Mesothelial cell of epicardium (in vitro differentiated cells): ENCODE results near the gene AKT1. TPM values are rescaled to one million over a fixed set of nuclear protein-coding genes. Genes with fewer than 3 reads are reported as not detected.

Experiments
- DNase-seq, 2 experiments: peaks; one replicate each; pipeline ENCODE4 v3.0.0; 2021; ENCODE audit warnings: low spot score in 2 of 2; ENCODE audit not compliant: unreplicated experiment in 2 of 2
- H3K27ac Mint-ChIP-seq: 2 replicates; pipeline ENCODE4 v1.8.0; 2021; ENCODE audit warnings: mixed read lengths
- H3K27me3 Mint-ChIP-seq: 2 replicates; pipeline ENCODE4 v1.8.0; 2021; ENCODE audit warnings: low read depth, mixed read lengths
- H3K36me3 Mint-ChIP-seq: 2 replicates; pipeline ENCODE4 v1.8.0; 2021; ENCODE audit warnings: mixed read lengths
- H3K4me1 Mint-ChIP-seq: 2 replicates; pipeline ENCODE4 v1.8.0; 2021; ENCODE audit warnings: mixed read lengths
- H3K4me3 Mint-ChIP-seq: 2 replicates; pipeline ENCODE4 v1.8.0; 2021; ENCODE audit warnings: mild to moderate bottlenecking, moderate library complexity, mixed read lengths
- H3K9me3 Mint-ChIP-seq: 2 replicates; pipeline ENCODE4 v1.8.0; 2021; ENCODE audit warnings: mixed read lengths
- total RNA-seq: library from RNA; stranded (reverse); gene quantifications from 3 replicates; pipeline ENCODE4 v1.2.1, GENCODE V29; 2021
- TF ChIP-seq, protein P1 (sequence below): fragments of 200-600 bp; sonication (generic); IDR thresholded peaks from one replicate; pipeline ENCODE4 v1.5.0; 2021; ENCODE audit warnings: antibody characterized with exemption; ENCODE audit not compliant: unreplicated experiment

AKT1 gene
- total RNA-seq, 1 donor from 2014 or later: 122 TPM

DNA sequence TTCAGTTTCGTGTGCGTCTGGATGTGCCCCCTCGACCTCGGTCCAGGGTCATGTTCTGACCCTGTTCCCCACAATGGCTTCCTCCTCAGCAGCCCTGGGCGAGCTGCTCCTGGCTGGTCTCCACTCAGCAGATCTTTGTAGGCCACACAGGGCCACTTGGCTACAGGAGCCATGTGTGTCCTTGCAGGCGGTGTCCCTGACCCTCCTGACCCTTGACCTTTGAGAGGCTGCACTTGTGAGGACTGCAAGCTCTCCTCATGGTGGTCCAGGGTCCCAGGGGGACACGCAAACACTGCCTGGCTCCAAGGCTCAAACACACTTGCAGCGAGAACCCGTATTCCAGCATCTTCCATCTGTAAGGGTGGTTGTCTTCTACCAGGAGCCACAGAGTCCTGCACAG, 50.1 kb downstream of the AKT1 start:
- Mint-ChIP-seq H3K4me3 (no peak overlapping the region), H3K9me3 (no peaks in the 10 kb centered on the region), H3K36me3 (peaks cover 3% of the 10 kb centered on the region), H3K27me3 (no peaks in the 10 kb centered on the region), H3K4me1 (peaks cover 19% of the 10 kb centered on the region), H3K27ac (no peak overlapping the region)
- TF ChIP-seq, protein P1, sequence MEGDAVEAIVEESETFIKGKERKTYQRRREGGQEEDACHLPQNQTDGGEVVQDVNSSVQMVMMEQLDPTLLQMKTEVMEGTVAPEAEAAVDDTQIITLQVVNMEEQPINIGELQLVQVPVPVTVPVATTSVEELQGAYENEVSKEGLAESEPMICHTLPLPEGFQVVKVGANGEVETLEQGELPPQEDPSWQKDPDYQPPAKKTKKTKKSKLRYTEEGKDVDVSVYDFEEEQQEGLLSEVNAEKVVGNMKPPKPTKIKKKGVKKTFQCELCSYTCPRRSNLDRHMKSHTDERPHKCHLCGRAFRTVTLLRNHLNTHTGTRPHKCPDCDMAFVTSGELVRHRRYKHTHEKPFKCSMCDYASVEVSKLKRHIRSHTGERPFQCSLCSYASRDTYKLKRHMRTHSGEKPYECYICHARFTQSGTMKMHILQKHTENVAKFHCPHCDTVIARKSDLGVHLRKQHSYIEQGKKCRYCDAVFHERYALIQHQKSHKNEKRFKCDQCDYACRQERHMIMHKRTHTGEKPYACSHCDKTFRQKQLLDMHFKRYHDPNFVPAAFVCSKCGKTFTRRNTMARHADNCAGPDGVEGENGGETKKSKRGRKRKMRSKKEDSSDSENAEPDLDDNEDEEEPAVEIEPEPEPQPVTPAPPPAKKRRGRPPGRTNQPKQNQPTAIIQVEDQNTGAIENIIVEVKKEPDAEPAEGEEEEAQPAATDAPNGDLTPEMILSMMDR: no peak
- no peak for DNase-seq

DNA sequence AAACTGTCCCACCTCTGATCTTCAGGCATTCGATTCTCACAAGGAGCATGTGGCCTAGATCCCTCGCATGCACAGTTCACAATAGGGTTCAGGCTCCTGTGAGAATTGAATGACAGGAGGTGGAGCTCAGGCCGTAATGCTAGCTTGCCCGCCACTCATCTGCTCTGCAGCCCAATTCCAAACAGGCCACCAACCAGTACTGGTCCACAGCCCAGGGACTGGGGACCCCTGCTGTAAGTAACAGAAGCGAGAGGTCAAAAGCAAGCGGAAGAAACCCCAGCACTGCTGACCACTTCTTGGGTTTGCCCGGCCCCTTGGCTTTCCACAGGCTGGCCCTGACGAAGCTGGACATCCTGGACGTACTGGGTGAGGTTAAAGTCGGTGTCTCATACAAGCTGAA, 51.1 kb downstream of the AKT1 start:
- Mint-ChIP-seq H3K27ac (no peak overlapping the region), H3K36me3 (peaks cover 6% of the 10 kb centered on the region), H3K9me3 (no peaks in the 10 kb centered on the region), H3K27me3 (no peaks in the 10 kb centered on the region), H3K4me1 (peaks cover 19% of the 10 kb centered on the region), H3K4me3 (no peak overlapping the region)
- DNase-seq: no peak
- TF ChIP-seq, protein P1: no peak

DNA sequence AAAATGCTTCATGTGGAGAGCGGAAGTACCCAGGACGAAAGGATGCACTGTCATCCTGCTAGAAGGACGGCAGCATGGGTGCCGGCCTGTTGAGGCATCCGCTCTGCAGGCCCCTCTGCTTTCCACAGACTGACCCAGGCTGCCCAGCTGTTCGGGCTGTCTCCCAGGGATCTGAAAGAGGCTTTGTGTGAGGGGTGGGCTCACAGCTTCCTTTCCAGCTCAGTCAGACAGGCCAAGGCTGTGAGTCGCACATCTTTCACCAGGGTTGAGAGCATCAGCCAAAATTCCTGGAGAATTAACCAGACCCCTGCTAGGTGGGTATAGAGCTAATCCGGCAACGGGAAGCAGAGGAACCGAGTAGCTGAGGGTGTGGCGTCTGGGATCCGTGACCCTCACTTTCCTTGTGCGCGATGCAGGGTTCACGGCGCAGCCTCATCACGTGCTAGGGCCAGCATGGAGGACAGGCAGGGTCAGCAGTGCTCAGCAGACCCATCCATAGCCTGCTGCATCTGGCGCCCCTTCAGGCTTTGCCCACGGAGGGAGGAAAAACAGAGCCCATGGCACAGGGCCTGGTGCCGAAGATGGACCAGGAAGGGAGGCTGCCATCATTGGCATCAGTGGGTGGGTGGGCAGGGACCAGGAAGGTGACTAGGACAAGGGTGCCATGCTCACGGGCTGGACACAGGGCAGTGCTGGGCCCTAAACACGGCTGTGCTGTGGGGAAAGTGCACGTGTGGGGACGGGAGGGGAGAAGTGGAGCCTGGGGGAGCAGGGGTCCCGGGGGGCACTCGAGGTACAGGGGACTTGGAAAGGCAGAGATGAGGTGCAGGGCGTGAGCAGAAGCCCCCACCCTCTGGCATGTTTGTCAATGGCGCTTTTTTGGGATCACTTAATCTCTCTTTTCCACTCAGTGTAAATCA, 51.8 kb downstream of the AKT1 start:
- H3K27me3 Mint-ChIP-seq: no peaks in the 10 kb centered on the region
- no peaks in the 10 kb centered on the region for H3K9me3 Mint-ChIP-seq
- peaks cover 13% of the 10 kb centered on the region for H3K4me1 Mint-ChIP-seq
- no peak overlapping the region for H3K27ac Mint-ChIP-seq
- no peak for DNase-seq
- TF ChIP-seq, protein P1: no peak
- H3K4me3 Mint-ChIP-seq: no peak overlapping the region
- peaks cover 6% of the 10 kb centered on the region for H3K36me3 Mint-ChIP-seq

DNA sequence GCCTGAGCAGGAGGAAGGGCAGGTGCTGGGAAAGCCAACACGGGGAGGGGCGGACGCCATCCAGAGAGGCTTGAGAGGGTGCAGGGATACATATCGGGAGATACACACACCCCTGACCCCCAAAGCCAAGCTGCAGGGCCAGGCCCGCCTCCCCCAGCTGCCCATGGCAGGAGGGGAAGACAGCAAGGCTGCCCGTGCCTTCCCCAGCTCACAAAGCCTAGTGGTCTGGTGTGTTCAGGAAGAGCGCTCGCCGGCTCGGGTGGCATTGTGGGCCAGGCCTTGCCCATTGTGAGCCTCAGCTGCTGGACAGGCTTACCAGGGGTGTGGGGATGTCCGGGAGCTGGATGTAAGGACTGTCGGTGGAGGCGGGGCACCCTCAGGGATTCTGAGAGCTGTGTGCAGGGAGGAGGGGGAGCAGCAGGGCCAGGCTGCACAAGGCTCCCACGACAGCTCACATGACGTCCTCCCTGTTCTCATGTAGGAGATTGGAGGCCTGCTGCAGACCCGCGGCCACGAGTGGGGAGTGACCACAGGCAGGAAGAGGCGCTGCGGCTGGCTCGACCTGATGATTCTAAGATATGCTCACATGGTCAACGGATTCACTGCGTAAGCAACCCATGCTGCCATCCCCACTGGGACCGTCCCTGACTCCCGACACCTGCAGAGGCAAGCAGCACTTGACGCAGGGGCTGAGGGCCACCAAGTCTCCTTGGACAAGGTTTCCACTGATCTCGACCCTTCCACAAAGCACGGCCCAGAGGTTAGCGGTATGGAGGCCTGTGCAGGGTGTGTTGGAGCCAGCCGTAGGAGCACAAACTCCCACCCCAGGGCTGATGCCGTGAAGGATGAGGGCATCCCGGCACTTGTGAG, 52.7 kb downstream of the AKT1 start:
- Mint-ChIP-seq H3K9me3 (no peaks in the 10 kb centered on the region), H3K36me3 (peaks cover 6% of the 10 kb centered on the region), H3K4me1 (peaks cover 4% of the 10 kb centered on the region), H3K4me3 (no peak overlapping the region), H3K27ac (no peak overlapping the region), H3K27me3 (no peaks in the 10 kb centered on the region)
- TF ChIP-seq, protein P1: no peak
- no peak for DNase-seq

DNA sequence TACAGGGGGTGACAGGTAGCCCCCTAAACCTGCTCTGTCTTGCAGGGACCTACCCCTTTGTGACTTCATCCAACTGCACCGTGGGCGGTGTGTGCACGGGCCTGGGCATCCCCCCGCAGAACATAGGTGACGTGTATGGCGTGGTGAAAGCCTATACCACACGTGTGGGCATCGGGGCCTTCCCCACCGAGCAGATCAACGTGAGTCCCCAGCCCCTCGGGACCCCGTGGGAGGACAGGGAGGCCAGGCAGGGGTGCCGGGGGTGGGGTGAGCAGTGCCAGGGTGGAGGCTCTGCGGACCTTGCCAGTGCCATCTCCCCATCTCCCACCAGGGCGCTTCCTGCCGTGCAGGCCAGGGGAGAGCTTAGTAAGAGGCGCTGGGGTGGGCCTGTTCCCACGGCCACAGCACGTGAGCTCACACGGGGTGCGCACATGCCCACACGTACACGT, 53.7 kb downstream of the AKT1 start:
- Mint-ChIP-seq H3K36me3 (peaks cover 6% of the 10 kb centered on the region), H3K9me3 (no peaks in the 10 kb centered on the region), H3K27ac (no peak overlapping the region), H3K27me3 (no peaks in the 10 kb centered on the region), H3K4me1 (no peaks in the 10 kb centered on the region), H3K4me3 (no peak overlapping the region)
- DNase-seq: no peak
- TF ChIP-seq, protein P1: no peak
